ENCODE measurements around the gene PLCH1. TPM values are rescaled to one million over a fixed set of nuclear protein-coding genes. Genes with fewer than 3 reads are reported as not detected.

Gene PLCH1
- polyA plus RNA-seq, 1 experiment, result 0.06 TPM

GRCh38 chr3:155748611-155749365, 3.9 kb upstream of the PLCH1 start:
- Histone ChIP-seq H3K27me3 (ENCODE audit: control insufficient read depth, insufficient read depth, low read length) (peaks cover 2% of the 10 kb centered on the region), H3K36me3 (ENCODE audit: control insufficient read depth, insufficient read depth, low read length) (no peaks in the 10 kb centered on the region), H3K4me3 (ENCODE audit: low read depth, low read length) (no peak overlapping the region)
- ChIA-PET CTCF (interaction anchor here (0.6 to 2.2 kb wide), 3 partner anchors 14 to 295 kb away, joined by 3 to 6 read pairs (median 3); partner anchors contain the start of gene C3orf33), POLR2A (no interaction called here)
- DNase-seq (ENCODE audit: low read depth), result peak; percentile 30
- TF ChIP-seq, protein P1, sequence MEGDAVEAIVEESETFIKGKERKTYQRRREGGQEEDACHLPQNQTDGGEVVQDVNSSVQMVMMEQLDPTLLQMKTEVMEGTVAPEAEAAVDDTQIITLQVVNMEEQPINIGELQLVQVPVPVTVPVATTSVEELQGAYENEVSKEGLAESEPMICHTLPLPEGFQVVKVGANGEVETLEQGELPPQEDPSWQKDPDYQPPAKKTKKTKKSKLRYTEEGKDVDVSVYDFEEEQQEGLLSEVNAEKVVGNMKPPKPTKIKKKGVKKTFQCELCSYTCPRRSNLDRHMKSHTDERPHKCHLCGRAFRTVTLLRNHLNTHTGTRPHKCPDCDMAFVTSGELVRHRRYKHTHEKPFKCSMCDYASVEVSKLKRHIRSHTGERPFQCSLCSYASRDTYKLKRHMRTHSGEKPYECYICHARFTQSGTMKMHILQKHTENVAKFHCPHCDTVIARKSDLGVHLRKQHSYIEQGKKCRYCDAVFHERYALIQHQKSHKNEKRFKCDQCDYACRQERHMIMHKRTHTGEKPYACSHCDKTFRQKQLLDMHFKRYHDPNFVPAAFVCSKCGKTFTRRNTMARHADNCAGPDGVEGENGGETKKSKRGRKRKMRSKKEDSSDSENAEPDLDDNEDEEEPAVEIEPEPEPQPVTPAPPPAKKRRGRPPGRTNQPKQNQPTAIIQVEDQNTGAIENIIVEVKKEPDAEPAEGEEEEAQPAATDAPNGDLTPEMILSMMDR (IDR thresholded peaks at IDR 0.05; ENCODE audit: insufficient read depth, low read depth, low read length), result no peak

GRCh38 chr3:155747946-155748290, 3.0 kb upstream of the PLCH1 start:
- Histone ChIP-seq H3K36me3 (ENCODE audit: control insufficient read depth, insufficient read depth, low read length) (no peaks in the 10 kb centered on the region), H3K27me3 (ENCODE audit: control insufficient read depth, insufficient read depth, low read length) (peaks cover 2% of the 10 kb centered on the region), H3K4me3 (ENCODE audit: low read depth, low read length) (no peak overlapping the region)
- no peak for DNase-seq (ENCODE audit: low read depth)
- ChIA-PET POLR2A (no interaction called here), CTCF (interaction anchor here (2.2 kb wide), 1 partner anchor 58 kb away, joined by 6 read pairs; the partner anchor contains the start of gene C3orf33)
- TF ChIP-seq, protein P1 (IDR thresholded peaks at IDR 0.05; ENCODE audit: insufficient read depth, low read depth, low read length), result no peak

DNA sequence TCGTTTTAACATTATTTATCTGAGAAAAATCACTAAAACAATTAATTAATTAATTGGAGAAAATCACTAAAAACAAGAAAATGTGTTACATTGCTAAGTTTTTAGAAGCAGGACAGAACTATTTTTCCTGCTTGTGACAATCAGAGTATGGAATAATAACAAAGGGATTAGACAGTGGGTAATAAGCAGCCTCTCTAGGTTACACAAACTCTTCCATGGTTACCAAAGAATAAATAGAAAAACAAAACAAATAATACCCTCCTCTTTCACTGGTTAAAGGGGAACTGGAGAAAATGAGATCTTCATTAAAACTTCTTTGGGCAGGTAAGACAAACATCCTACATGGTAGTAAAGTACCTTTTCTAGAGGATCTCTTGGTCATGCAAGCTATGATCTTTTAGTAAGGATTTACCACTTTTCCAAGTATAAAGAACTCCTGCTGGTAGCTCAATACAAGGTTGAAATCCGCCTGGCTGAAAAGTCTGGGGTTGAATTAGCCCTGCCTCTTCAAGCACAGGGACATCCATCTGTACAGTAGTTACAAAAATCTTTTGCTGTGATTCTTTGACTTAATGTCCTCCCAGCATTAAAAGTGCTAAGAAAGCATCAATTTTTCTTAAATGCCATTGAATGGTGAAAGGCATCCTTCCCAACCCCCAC, 2.5 kb upstream of the PLCH1 start:
- CTCF ChIA-PET, result interaction anchor here (0.7 to 2.2 kb wide), 2 partner anchors 59 to 114 kb away, joined by 3 to 6 read pairs; partner anchors contain the start of gene C3orf33
- peaks cover 2% of the 10 kb centered on the region for H3K27me3 ChIP-seq (ENCODE audit: control insufficient read depth, insufficient read depth, low read length)
- TF ChIP-seq, protein P1 (IDR thresholded peaks at IDR 0.05; ENCODE audit: insufficient read depth, low read depth, low read length), result no peak
- DNase-seq (ENCODE audit: low read depth), result no peak
- POLR2A ChIA-PET, result no interaction called here
- H3K36me3 ChIP-seq (ENCODE audit: control insufficient read depth, insufficient read depth, low read length), result no peaks in the 10 kb centered on the region
- H3K4me3 ChIP-seq (ENCODE audit: low read depth, low read length), result no peak overlapping the region

- H3K36me3 ChIP-seq (ENCODE audit: control insufficient read depth, insufficient read depth, low read length), result no peaks in the 10 kb centered on the region
- DNase-seq (ENCODE audit: low read depth), result no peak
- ChIA-PET CTCF (no interaction called here), POLR2A (no interaction called here)
- peaks cover 3% of the 10 kb centered on the region for H3K27me3 ChIP-seq (ENCODE audit: control insufficient read depth, insufficient read depth, low read length)
- TF ChIP-seq, protein P1 (IDR thresholded peaks at IDR 0.05; ENCODE audit: insufficient read depth, low read depth, low read length), result no peak
- no peak overlapping the region for H3K4me3 ChIP-seq (ENCODE audit: low read depth, low read length)
These were observed 1.8 kb upstream of the PLCH1 start for GRCh38 chr3:155746703-155747102.

DNA sequence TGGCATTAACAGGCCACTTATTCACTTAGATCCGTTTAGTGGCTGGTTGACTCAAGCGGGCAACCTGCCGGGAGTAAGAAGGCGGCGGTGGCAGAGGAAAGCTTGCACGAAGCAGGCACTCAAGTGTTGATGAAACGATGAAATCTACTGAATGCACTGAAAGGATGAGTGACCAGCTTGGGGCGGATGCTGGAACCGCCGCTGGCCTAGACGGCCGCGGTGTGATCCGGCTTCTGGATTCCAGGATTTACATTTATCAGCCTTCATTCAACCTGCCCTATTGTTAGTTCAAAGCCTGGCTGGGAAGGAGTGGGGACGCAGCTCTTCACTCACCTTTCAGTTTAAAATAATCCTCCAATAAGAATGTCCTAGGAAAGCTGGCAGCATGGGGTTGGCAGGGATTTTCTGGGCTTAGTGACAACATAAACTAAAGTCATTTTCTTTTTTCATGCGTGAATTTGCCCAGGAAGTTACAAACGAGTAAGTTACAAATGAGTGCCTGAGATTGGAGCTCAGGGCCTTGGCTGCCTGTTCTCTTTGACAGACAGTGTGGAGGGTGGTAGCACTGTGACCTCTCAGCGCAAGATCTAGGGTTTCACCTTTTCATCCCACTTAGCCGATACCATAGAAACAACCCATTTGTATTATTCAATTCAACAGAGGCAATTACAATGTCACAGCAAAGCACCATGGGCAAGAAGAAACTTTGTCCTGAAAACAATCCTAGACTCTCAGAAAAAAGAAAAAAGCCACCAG, 1.1 kb upstream of the PLCH1 start:
- TF ChIP-seq, protein P1 (IDR thresholded peaks at IDR 0.05; ENCODE audit: insufficient read depth, low read depth, low read length), result no peak
- no peak overlapping the region for H3K4me3 ChIP-seq (ENCODE audit: low read depth, low read length)
- CTCF ChIA-PET, result no interaction called here
- no peaks in the 10 kb centered on the region for H3K36me3 ChIP-seq (ENCODE audit: control insufficient read depth, insufficient read depth, low read length)
- peaks cover 5% of the 10 kb centered on the region for H3K27me3 ChIP-seq (ENCODE audit: control insufficient read depth, insufficient read depth, low read length)
- POLR2A ChIA-PET, result no interaction called here
- no peak for DNase-seq (ENCODE audit: low read depth)

Measured in BJ (cell line).